Thyroid gland (tissue), 4 donors: ENCODE measurements around the gene PRR23A.

Experiments
- CTCF ChIP-seq, 6 experiments: fragments of 200-600 bp in 3 of 6; fragments of 450-650 bp in 3 of 6; sonication (generic) in 3 of 6; IDR thresholded peaks; one replicate each; pipeline ENCODE4 v1.5.1; 2016 to 2019; ENCODE audit warnings: antibody characterized with exemption in 6 of 6, mild to moderate bottlenecking in 2 of 6, inconsistent platforms in 1 of 6, moderate library complexity in 1 of 6
- POLR2A ChIP-seq, 2 donors: fragments of 450-650 bp; IDR thresholded peaks; one replicate each; pipeline ENCODE4 v1.6.1; 2017; ENCODE audit warnings: antibody characterized with exemption in 2 of 2, mild to moderate bottlenecking in 2 of 2, moderate library complexity in 1 of 2

DNA sequence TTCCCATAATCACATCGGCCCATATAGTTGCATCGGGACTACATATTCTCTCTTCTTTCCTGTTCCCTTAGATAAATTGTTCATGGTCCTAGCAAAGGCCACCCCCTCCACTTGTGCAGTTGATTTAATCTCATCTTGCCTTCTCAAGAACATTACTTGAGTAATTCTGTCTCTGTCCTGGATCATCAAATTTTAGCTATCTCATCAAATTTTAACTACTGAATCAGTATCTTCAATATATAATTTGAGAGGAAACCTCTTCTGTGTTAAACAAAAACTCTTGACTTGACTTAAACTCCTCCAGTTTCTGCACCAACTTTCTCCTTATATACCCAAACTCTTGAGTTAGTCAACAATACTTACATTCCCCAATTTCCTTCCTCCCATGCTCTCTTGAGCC, 18.9 kb upstream of the PRR23A start:
- no peak for TF ChIP-seq CTCF (IDR thresholded peaks at IDR 0.05)
- TF ChIP-seq POLR2A (IDR thresholded peaks at IDR 0.05) = no peak
